T-helper 1 cell treated with Interleukin-12 subunit alpha and Interleukin-12 subunit beta and Interleukin-4 antibody, amounts not matched to agents 30 μg/mL and 1 μg/mL, for 36 hours (primary cell): Measurements from ENCODE around the gene FYN.

ENCODE experiments used
- H3K27ac Mint-ChIP-seq: one replicate; pipeline ENCODE4 v1.8.0; 2021; ENCODE audit warnings: mild to moderate bottlenecking, mixed read lengths
- H3K27me3 Mint-ChIP-seq: one replicate; pipeline ENCODE4 v1.8.0; 2021; ENCODE audit warnings: low read depth, mixed read lengths
- H3K36me3 Mint-ChIP-seq: one replicate; pipeline ENCODE4 v1.8.0; 2021; ENCODE audit warnings: low read depth, mixed read lengths
- H3K4me1 Mint-ChIP-seq: one replicate; pipeline ENCODE4 v1.8.0; 2021; ENCODE audit warnings: low read depth, mixed read lengths
- H3K4me3 Mint-ChIP-seq: one replicate; pipeline ENCODE4 v1.8.0; 2021; ENCODE audit warnings: mild to moderate bottlenecking, moderate library complexity, mixed read lengths
- H3K9me3 Mint-ChIP-seq: one replicate; pipeline ENCODE4 v1.8.0; 2021; ENCODE audit warnings: mixed read lengths

Gene FYN

GRCh38 chr6:111781041-111781708 lies 92.1 kb downstream of the FYN start:
- no peaks in the 10 kb centered on the region for H3K27me3 Mint-ChIP-seq
- H3K4me1 Mint-ChIP-seq = peaks cover 65% of the 10 kb centered on the region
- H3K36me3 Mint-ChIP-seq = peaks cover 32% of the 10 kb centered on the region
- H3K27ac Mint-ChIP-seq = no peak overlapping the region
- no peaks in the 10 kb centered on the region for H3K9me3 Mint-ChIP-seq
- no peak overlapping the region for H3K4me3 Mint-ChIP-seq

- Mint-ChIP-seq H3K9me3 (no peaks in the 10 kb centered on the region), H3K4me1 (peaks cover 69% of the 10 kb centered on the region), H3K4me3 (no peak overlapping the region), H3K27ac (peak overlapping the region; percentile 53), H3K27me3 (no peaks in the 10 kb centered on the region), H3K36me3 (peaks cover 30% of the 10 kb centered on the region)
Observed at GRCh38 chr6:111780393-111780792, 92.9 kb downstream of the FYN start.

- H3K27me3 Mint-ChIP-seq = no peaks in the 10 kb centered on the region
- no peak overlapping the region for H3K27ac Mint-ChIP-seq
- H3K36me3 Mint-ChIP-seq = peaks cover 26% of the 10 kb centered on the region
- no peaks in the 10 kb centered on the region for H3K9me3 Mint-ChIP-seq
- peaks cover 69% of the 10 kb centered on the region for H3K4me1 Mint-ChIP-seq
- no peak overlapping the region for H3K4me3 Mint-ChIP-seq
Observed at GRCh38 chr6:111779660-111780059, 93.6 kb downstream of the FYN start.

GRCh38 chr6:111779031-111779430 lies 94.2 kb downstream of the FYN start:
- Mint-ChIP-seq H3K36me3 (peaks cover 22% of the 10 kb centered on the region), H3K9me3 (no peaks in the 10 kb centered on the region), H3K27ac (no peak overlapping the region), H3K4me1 (peaks cover 67% of the 10 kb centered on the region), H3K4me3 (no peak overlapping the region), H3K27me3 (no peaks in the 10 kb centered on the region)

GRCh38 chr6:111777357-111777756 lies 95.9 kb downstream of the FYN start:
- no peak overlapping the region for H3K4me3 Mint-ChIP-seq
- no peaks in the 10 kb centered on the region for H3K27me3 Mint-ChIP-seq
- H3K36me3 Mint-ChIP-seq = peaks cover 22% of the 10 kb centered on the region
- no peak overlapping the region for H3K27ac Mint-ChIP-seq
- no peaks in the 10 kb centered on the region for H3K9me3 Mint-ChIP-seq
- H3K4me1 Mint-ChIP-seq = peaks cover 65% of the 10 kb centered on the region

GRCh38 chr6:111776236-111777221 lies 96.7 kb downstream of the FYN start:
- Mint-ChIP-seq H3K27ac (peak overlapping the region; percentile 2), H3K9me3 (no peaks in the 10 kb centered on the region), H3K36me3 (peaks cover 25% of the 10 kb centered on the region), H3K4me3 (no peak overlapping the region), H3K4me1 (peaks cover 67% of the 10 kb centered on the region), H3K27me3 (no peaks in the 10 kb centered on the region)

GRCh38 chr6:111775145-111775922 lies 97.9 kb downstream of the FYN start:
- no peaks in the 10 kb centered on the region for H3K27me3 Mint-ChIP-seq
- H3K9me3 Mint-ChIP-seq = no peaks in the 10 kb centered on the region

GRCh38 chr6:111774346-111774703 lies 98.9 kb downstream of the FYN start:
- Mint-ChIP-seq H3K36me3 (peaks cover 30% of the 10 kb centered on the region), H3K4me1 (peaks cover 67% of the 10 kb centered on the region), H3K27me3 (no peaks in the 10 kb centered on the region), H3K27ac (no peak overlapping the region), H3K4me3 (no peak overlapping the region), H3K9me3 (no peaks in the 10 kb centered on the region)

More at GRCh38 chr6:111775145-111775922, 97.9 kb downstream of the FYN start:
- Mint-ChIP-seq H3K4me1 (peaks cover 67% of the 10 kb centered on the region), H3K27ac (no peak overlapping the region), H3K4me3 (no peak overlapping the region), H3K36me3 (peaks cover 27% of the 10 kb centered on the region)

- Mint-ChIP-seq H3K4me1 (peaks cover 67% of the 10 kb centered on the region), H3K27me3 (no peaks in the 10 kb centered on the region), H3K4me3 (no peak overlapping the region), H3K27ac (no peak overlapping the region), H3K36me3 (peaks cover 31% of the 10 kb centered on the region), H3K9me3 (no peaks in the 10 kb centered on the region)
Observed at GRCh38 chr6:111773501-111774345, 99.5 kb downstream of the FYN start.

GRCh38 chr6:111772381-111772780 lies 100.9 kb downstream of the FYN start:
- Mint-ChIP-seq H3K9me3 (no peaks in the 10 kb centered on the region), H3K27me3 (no peaks in the 10 kb centered on the region), H3K4me1 (peaks cover 68% of the 10 kb centered on the region), H3K36me3 (peaks cover 27% of the 10 kb centered on the region), H3K27ac (no peak overlapping the region), H3K4me3 (no peak overlapping the region)

- Mint-ChIP-seq H3K27me3 (no peaks in the 10 kb centered on the region), H3K36me3 (peaks cover 27% of the 10 kb centered on the region), H3K4me3 (no peak overlapping the region), H3K9me3 (no peaks in the 10 kb centered on the region), H3K27ac (no peak overlapping the region), H3K4me1 (peaks cover 69% of the 10 kb centered on the region)
Observed at GRCh38 chr6:111771629-111772028, 101.6 kb downstream of the FYN start.

- H3K4me3 Mint-ChIP-seq = no peak overlapping the region
- H3K36me3 Mint-ChIP-seq = peaks cover 31% of the 10 kb centered on the region
- H3K27ac Mint-ChIP-seq = peak overlapping the region; percentile 9
- no peaks in the 10 kb centered on the region for H3K9me3 Mint-ChIP-seq
- H3K4me1 Mint-ChIP-seq = peaks cover 75% of the 10 kb centered on the region
- H3K27me3 Mint-ChIP-seq = no peaks in the 10 kb centered on the region
Observed at GRCh38 chr6:111771094-111771432, 102.2 kb downstream of the FYN start.

- Mint-ChIP-seq H3K27ac (peak overlapping the region; percentile 38), H3K4me1 (peaks cover 78% of the 10 kb centered on the region), H3K27me3 (no peaks in the 10 kb centered on the region), H3K36me3 (peaks cover 32% of the 10 kb centered on the region), H3K4me3 (no peak overlapping the region), H3K9me3 (no peaks in the 10 kb centered on the region)
Observed at GRCh38 chr6:111770263-111771093, 102.8 kb downstream of the FYN start.
